BJ (cell line): ENCODE measurements around the gene ZC3HAV1L. TPM values are rescaled to one million over a fixed set of nuclear protein-coding genes. Genes with fewer than 3 reads are reported as not detected.

Source experiments
- polyA plus RNA-seq: library from polyadenylated mRNA; depleted of rRNA; stranded (reverse); fragments of >200 nt; gene quantifications from 2 replicates; pipeline ENCODE4 v1.2.3, GENCODE V29; 2011; rRNA removed

ZC3HAV1L gene
- polyA plus RNA-seq, 1 experiment, result 7.6 TPM

Other genes starting within 250 kb of the ZC3HAV1L start
- not detected in 2 replicates for gene TMEM213, start 238.0 kb downstream of the ZC3HAV1L start, polyA plus RNA-seq
- gene ATP6V0A4, start 237.8 kb downstream of the ZC3HAV1L start, polyA plus RNA-seq, result 0.06 and 0.07 TPM in 2 replicates
- 2.5 TPM in 2 replicates for gene KIAA1549, start 54.7 kb downstream of the ZC3HAV1L start, polyA plus RNA-seq
- gene ZC3HAV1, start 73.7 kb upstream of the ZC3HAV1L start, polyA plus RNA-seq, result 21.7 and 24.5 TPM in 2 replicates
- gene UBN2, start 195.2 kb upstream of the ZC3HAV1L start, polyA plus RNA-seq, result 1.8 and 3.1 TPM in 2 replicates